GM18951 (cell line): ENCODE results near the gene TRAPPC2L.

ENCODE experiments used
- POLR2A ChIP-seq: IDR thresholded peaks from 4 replicates; pipeline ENCODE4 v1.6.1; 2011; ENCODE audit warnings: mild to moderate bottlenecking; ENCODE audit not compliant: insufficient read length, insufficient read depth; ENCODE audit errors: extremely low read depth
- in situ Hi-C: fragments of 300-500 bp; cut with MboI; formaldehyde crosslinking; loops from one replicate; pipeline ENCODE4 v1.12.0; 2022; ENCODE audit warnings: low sequenced_read_pairs, mixed read lengths, inconsistent platforms; ENCODE audit not compliant: unreplicated experiment

Gene TRAPPC2L

GRCh38 chr16:88835818-88836217, 21.1 kb upstream of the TRAPPC2L start:
- in situ Hi-C loops = no loop called here
- TF ChIP-seq POLR2A = no peak

GRCh38 chr16:88836791-88837190, 20.1 kb upstream of the TRAPPC2L start:
- in situ Hi-C loops = no loop called here
- TF ChIP-seq POLR2A = no peak

GRCh38 chr16:88837806-88838205, 19.1 kb upstream of the TRAPPC2L start:
- in situ Hi-C loops = no loop called here
- no peak for TF ChIP-seq POLR2A

GRCh38 chr16:88838566-88838965, 18.4 kb upstream of the TRAPPC2L start:
- in situ Hi-C loops = no loop called here
- TF ChIP-seq POLR2A = no peak

- in situ Hi-C loops = no loop called here
- TF ChIP-seq POLR2A = no peak
These were observed 17.8 kb upstream of the TRAPPC2L start for GRCh38 chr16:88839026-88839529.

- no peak for TF ChIP-seq POLR2A
- in situ Hi-C loops = no loop called here
These were observed 17.0 kb upstream of the TRAPPC2L start for GRCh38 chr16:88839745-88840599.

- in situ Hi-C loops = no loop called here
- TF ChIP-seq POLR2A = no peak
These were observed 16.2 kb upstream of the TRAPPC2L start for GRCh38 chr16:88840600-88841215.

GRCh38 chr16:88841521-88842307, 15.2 kb upstream of the TRAPPC2L start:
- in situ Hi-C loops = no loop called here
- no peak for TF ChIP-seq POLR2A

- TF ChIP-seq POLR2A = no peak
- in situ Hi-C loops = no loop called here
These were observed 14.6 kb upstream of the TRAPPC2L start for GRCh38 chr16:88842308-88842756.

GRCh38 chr16:88842806-88843205, 14.1 kb upstream of the TRAPPC2L start:
- TF ChIP-seq POLR2A = no peak
- in situ Hi-C loops = no loop called here

GRCh38 chr16:88843256-88843655, 13.7 kb upstream of the TRAPPC2L start:
- in situ Hi-C loops = no loop called here

GRCh38 chr16:88844419-88845036, 12.4 kb upstream of the TRAPPC2L start:
- in situ Hi-C loops = no loop called here
- TF ChIP-seq POLR2A = no peak

More at GRCh38 chr16:88843256-88843655, 13.7 kb upstream of the TRAPPC2L start:
- no peak for TF ChIP-seq POLR2A

GRCh38 chr16:88846088-88846487, 10.8 kb upstream of the TRAPPC2L start:
- TF ChIP-seq POLR2A = no peak

More at GRCh38 chr16:88846088-88846487, 10.8 kb upstream of the TRAPPC2L start:
- in situ Hi-C loops = no loop called here
